ENCODE measurements around the gene SLC13A4.

DNA sequence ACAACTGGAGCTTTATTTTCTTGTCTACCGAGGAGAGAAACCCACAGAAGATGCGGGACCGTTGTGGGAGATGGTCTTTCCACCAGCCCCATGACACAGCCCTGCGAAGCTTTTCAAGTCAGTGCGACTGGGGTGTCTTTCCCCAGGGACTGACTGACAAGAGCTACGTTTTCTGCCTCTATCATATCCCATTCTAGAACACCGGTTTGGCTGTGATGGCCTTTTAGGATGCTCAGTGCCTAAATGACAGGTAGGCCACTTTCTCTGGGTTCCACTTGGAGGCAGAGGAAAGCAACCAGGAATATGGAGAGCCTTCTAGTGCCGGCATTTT is 16.9 kb downstream of the SLC13A4 start:
- no peak for TF ChIP-seq CTCF (IDR thresholded peaks at IDR 0.05 in 4 of 5, conservative IDR thresholded peaks at IDR 0.05 in 1 of 5)
- TF ChIP-seq POLR2A (IDR thresholded peaks at IDR 0.05), result no peak

Measured in gastrocnemius medialis (tissue), 4 donors.